Measurements from ENCODE around the gene A4GALT. TPM values are rescaled to one million over a fixed set of nuclear protein-coding genes. Genes with fewer than 3 reads are reported as not detected.

Gene A4GALT
- total and polyA plus RNA-seq, 4 donors, result 8.6 to 29.3 (median 24.3) TPM

DNA sequence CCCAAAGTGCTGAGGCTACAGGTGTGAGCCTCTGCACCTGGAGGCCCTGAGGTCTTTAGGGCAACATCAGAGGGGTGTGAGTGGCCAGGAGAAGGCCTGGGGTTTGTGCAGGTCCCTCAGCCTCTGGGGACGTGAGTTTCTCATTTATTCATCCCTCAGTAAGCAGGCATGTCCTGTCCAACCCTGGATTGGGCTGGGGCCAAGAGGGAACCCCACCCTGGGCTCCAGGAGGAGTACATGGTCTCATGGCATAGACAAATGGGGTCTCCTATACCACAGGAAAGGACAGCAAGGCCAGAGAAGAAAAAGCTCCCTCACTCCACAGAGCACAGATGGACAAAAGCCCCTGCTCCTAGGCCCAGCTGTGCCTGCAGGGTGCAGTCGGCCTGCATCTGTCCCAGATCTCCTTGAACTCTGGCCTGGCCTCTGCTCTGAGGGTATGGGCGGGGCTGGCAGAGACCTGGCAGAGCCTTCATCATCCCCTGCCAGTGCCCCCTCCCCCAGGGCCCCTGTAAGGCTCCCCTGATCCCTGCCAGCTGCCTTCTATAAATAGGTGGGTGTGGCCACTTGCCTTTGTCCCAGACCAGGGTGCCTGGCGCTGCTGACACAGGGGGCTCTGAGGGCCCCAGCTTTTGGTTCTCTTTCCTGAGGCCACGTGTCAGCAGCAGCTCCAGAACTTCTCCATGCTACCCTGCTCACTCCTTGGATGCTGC lies 34.6 kb downstream of the A4GALT start:
- 43 to 60% methylated on average over 5 of the region's 5 CpGs for WGBS, 2 donors
- Histone ChIP-seq H3K4me3 (no peak overlapping the region), H3K9me3 (ENCODE audit: control insufficient read depth in 4 of 4, insufficient read depth in 3 of 4, low read length in 3 of 4) (no peaks in the 10 kb centered on the region), H3K27ac (ENCODE audit: low read depth in 1 of 2, low read length in 1 of 2) (peak overlapping the region; percentile 79 to 96), H3K36me3 (ENCODE audit: control insufficient read depth in 4 of 4, insufficient read depth in 4 of 4, low read length in 4 of 4) (peaks cover 0 to 2% (median 0%) of the 10 kb centered on the region in 4 donors), H3K4me1 (ENCODE audit: control insufficient read depth in 5 of 5, insufficient read depth in 5 of 5, low read length in 5 of 5) (peaks cover 13 to 47% (median 16%) of the 10 kb centered on the region in 5 donors), H3K27me3 (ENCODE audit: control insufficient read depth in 3 of 3, insufficient read depth in 3 of 3, low read length in 2 of 3) (no peaks in the 10 kb centered on the region), H3K9ac (ENCODE audit: insufficient read depth in 1 of 2, low read length in 2 of 2) (no peak overlapping the region)
- ATAC-seq (ENCODE audit: insufficient read depth, low FRiP score), result no peak
- TF ChIP-seq, protein P1, sequence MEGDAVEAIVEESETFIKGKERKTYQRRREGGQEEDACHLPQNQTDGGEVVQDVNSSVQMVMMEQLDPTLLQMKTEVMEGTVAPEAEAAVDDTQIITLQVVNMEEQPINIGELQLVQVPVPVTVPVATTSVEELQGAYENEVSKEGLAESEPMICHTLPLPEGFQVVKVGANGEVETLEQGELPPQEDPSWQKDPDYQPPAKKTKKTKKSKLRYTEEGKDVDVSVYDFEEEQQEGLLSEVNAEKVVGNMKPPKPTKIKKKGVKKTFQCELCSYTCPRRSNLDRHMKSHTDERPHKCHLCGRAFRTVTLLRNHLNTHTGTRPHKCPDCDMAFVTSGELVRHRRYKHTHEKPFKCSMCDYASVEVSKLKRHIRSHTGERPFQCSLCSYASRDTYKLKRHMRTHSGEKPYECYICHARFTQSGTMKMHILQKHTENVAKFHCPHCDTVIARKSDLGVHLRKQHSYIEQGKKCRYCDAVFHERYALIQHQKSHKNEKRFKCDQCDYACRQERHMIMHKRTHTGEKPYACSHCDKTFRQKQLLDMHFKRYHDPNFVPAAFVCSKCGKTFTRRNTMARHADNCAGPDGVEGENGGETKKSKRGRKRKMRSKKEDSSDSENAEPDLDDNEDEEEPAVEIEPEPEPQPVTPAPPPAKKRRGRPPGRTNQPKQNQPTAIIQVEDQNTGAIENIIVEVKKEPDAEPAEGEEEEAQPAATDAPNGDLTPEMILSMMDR (IDR thresholded peaks at IDR 0.05; ENCODE audit: control extremely low read depth, extremely low read depth), result no peak
- DNase-seq, result peak in 1 of 3 donors; percentile 31

DNA sequence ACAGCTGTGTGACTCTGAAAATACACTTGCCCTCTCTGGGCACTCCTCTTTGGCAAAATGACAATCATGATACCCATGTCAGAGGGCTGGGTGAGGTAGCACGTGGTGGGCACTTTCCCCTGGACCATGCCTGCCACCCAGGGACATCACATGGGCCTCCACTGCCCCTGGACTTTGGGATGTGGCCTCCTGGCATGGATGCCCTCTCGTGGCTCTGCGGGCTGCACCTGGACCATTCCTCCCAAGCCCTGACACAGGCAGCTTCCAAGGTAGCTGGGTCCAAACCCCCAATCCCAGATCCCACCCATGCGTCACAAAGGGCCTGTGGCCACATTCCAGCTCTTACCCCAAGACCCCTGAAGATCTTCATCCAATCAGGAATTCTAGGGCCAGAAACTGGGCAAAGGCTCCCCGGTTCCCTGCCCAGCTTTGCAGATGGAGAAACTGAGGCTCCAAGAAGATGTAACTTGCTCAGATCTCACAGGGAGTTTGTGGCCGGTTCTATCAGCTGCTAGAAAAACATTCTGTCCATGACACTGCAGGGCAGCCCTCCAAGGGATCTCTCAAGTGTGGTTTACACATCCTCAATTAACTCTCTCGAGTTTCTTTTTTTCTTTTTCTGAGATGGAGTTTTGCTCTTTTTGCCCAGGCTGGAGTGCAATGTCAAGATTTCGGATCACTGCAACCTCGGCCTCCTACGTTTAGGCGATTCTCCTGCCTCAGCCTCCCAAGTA lies 36.0 kb downstream of the A4GALT start:
- peak overlapping the region; percentile 3 to 65 for H3K27ac ChIP-seq (ENCODE audit: low read depth in 1 of 2, low read length in 1 of 2)
- TF ChIP-seq, protein P1 (IDR thresholded peaks at IDR 0.05; ENCODE audit: control extremely low read depth, extremely low read depth), result no peak
- peaks cover 0 to 2% (median 0%) of the 10 kb centered on the region in 4 donors for H3K36me3 ChIP-seq (ENCODE audit: control insufficient read depth in 4 of 4, insufficient read depth in 4 of 4, low read length in 4 of 4)
- ATAC-seq (ENCODE audit: insufficient read depth, low FRiP score), result no peak
- no peaks in the 10 kb centered on the region for H3K27me3 ChIP-seq (ENCODE audit: control insufficient read depth in 3 of 3, insufficient read depth in 3 of 3, low read length in 2 of 3)
- no peak overlapping the region for H3K9ac ChIP-seq (ENCODE audit: insufficient read depth in 1 of 2, low read length in 2 of 2)
- H3K9me3 ChIP-seq (ENCODE audit: control insufficient read depth in 4 of 4, insufficient read depth in 3 of 4, low read length in 3 of 4), result no peaks in the 10 kb centered on the region
- H3K4me1 ChIP-seq (ENCODE audit: control insufficient read depth in 5 of 5, insufficient read depth in 5 of 5, low read length in 5 of 5), result peaks cover 13 to 47% (median 25%) of the 10 kb centered on the region in 5 donors
- peak in 1 of 3 donors; percentile 55 for DNase-seq
- 85 to 88% methylated on average over 11 of the region's 11 CpGs for WGBS, 2 donors
- H3K4me3 ChIP-seq, result no peak overlapping the region

DNA sequence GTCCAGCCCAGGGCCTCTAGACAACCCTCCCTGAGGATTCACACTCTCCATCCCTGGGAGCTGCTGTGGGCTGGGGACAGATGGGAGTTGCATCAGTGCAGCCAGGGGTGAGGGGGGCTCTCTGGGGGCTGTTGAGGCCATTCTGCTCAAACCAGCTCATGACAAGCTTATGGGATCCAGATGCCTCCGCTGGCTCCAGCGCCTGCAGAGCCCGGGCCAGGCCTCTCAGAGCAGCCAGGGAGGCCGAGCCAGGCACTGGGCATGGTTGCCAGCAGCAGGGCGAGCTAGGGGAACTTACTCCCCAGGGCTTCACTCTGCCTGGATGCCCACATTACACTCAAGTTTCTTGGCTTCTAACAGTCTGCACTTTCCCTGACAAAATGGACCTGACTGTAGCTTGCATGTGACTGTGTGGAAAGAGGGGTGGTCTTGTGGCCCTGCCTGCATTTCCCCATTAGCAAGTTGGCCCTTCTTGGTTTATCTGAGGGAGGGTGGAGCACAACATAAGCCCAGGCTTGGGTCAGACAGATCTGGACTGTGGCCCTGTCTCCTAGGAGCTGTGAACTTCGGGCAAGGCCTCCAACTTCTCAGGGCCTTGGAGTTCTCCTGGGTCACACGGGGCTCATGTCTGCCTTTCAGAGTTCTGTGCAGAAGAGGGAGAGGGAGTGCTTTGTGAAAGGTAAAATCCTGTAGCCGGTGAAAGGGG lies 36.9 kb downstream of the A4GALT start:
- TF ChIP-seq, protein P1 (IDR thresholded peaks at IDR 0.05; ENCODE audit: control extremely low read depth, extremely low read depth), result no peak
- Histone ChIP-seq H3K9me3 (ENCODE audit: control insufficient read depth in 4 of 4, insufficient read depth in 3 of 4, low read length in 3 of 4) (peaks cover 0 to 1% (median 0%) of the 10 kb centered on the region in 4 donors), H3K27me3 (ENCODE audit: control insufficient read depth in 3 of 3, insufficient read depth in 3 of 3, low read length in 2 of 3) (no peaks in the 10 kb centered on the region), H3K4me1 (ENCODE audit: control insufficient read depth in 5 of 5, insufficient read depth in 5 of 5, low read length in 5 of 5) (peaks cover 13 to 42% (median 23%) of the 10 kb centered on the region in 5 donors), H3K4me3 (no peak overlapping the region), H3K36me3 (ENCODE audit: control insufficient read depth in 4 of 4, insufficient read depth in 4 of 4, low read length in 4 of 4) (peaks cover 0 to 2% (median 0%) of the 10 kb centered on the region in 4 donors), H3K9ac (ENCODE audit: insufficient read depth in 1 of 2, low read length in 2 of 2) (no peak overlapping the region), H3K27ac (ENCODE audit: low read depth in 1 of 2, low read length in 1 of 2) (peak overlapping the region; percentile 27 to 28)
- peak; percentile 60 to 80 (median 65) for DNase-seq
- no peak for ATAC-seq (ENCODE audit: insufficient read depth, low FRiP score)
- WGBS, 2 donors, result 77 to 86% methylated on average over 8 of the region's 8 CpGs
